ENCODE measurements around the gene HOXA7. TPM values are rescaled to one million over a fixed set of nuclear protein-coding genes. Genes with fewer than 3 reads are reported as not detected.
A peak's percentile ranks its signal among the peaks of the same experiment; 100 is the strongest.

Gene HOXA7
- total RNA-seq, 1 experiment from 2014 or later, result 2.0 TPM

DNA sequence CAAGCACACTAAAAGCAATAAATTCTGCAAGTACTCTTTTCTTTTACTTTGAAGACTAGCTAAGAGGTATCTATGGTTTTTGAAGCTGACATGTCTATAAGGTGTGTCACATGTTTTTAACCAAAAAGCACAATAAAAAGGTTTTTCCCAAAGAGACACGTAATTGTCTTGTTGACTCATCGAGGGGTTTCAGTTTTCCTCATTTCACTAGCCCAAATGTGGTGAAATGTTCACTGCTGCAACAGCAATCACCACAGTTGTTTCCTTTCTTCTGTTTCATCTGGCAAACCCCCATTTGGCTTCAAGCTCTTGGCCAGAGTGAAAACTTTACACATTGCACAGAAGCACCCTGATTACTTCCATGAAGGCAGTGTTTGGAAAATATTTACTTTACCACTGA lies 22.1 kb downstream of the HOXA7 start:
- peak; percentile 87 for DNase-seq (ENCODE audit: low spot score)

DNA sequence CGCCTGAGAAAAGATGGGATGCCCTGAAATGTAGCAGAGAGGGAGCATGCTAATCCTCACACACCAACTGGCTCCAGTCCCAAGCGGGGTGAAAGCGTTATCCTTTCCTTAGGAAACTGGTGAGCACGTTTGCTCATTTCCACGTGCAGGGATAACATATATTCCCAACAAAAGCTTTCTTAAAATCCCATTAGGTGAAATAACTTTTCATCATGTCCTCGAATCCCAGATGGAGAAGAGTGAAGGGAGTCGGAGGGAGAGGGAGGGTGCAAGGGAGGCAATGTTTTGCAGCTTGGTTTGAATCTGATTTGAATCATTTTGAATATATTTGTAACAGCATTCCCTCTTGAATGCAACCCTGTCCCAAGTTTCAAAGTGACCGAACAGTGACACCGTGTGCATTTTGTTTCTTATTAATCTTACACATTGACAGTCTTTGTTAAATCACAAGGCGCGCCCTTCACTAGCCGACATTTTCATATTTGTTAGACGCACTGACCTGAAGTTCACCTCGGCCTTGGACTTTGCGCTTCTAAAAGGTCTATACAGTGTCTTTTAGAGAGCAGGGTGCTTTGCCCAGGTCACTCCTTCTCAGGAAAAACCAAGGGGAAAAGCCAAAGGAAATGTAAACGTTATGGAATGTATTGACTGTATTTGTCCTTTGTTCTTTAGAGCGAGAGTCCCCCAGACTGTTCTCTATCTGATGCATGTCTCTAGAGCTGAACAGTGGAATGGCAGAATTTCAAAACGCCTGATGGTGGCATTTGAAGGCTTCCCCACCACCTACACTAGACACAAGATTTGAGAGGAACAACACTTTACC lies 22.9 kb downstream of the HOXA7 start:
- no peak for DNase-seq (ENCODE audit: low spot score)

DNA sequence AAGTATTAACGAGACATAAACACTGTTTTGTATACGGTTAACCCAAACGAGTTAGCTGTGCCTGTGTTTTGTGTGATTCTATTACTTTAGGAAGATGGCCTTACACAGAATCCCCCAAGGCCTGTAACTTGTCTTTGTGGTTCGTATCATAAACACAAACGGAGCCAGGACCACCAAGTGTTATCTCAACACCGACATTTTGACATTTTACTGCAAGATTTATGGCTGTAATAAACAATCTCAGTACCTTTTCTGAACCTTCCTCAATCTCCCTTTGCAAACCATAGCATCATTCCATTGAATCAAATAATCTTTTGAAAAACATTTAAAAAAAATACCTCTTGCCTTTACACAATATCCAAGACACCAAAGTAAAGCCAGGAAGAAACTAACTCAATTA lies 23.5 kb downstream of the HOXA7 start:
- DNase-seq (ENCODE audit: low spot score), result no peak

DNA sequence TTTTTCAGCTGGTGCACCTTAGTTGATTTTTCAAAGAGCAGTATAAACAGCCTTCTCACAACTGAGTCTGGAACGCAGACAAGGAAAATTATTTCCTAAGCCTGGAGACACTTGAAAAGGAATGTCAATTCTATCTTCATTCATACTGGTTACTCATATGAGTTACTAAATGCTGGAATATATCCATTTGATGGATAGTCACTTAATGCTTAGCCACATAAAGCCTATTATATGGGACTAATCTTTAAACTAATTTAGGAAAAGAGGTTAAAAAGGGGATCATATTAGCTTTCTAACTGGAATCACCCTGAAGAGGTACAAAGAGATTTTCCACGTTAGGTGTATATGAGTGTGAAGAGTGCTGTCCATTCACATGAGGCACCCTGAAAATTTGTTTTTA lies 24.3 kb downstream of the HOXA7 start:
- DNase-seq (ENCODE audit: low spot score), result no peak

DNA sequence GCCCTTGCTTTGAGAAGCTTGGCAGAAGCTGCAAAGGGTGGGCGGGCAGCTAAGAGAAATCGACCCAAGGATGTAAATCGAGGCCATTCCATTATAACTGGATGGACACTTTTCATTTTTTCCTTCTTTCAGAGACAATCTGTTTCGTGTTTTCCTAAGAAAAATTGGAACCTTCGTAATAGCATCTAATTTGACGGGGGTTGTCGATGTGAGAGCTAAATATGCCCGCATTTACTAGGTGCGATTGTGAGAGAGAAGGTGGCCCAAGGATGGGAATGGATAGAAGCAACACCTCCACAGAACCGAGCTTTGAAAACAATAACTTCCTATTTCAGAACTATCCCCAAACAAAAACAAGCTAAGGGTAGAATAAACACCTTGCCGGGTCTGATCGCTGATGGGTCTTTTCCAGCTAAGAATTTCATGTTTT lies 25.1 kb downstream of the HOXA7 start:
- no peak for DNase-seq (ENCODE audit: low spot score)

DNA sequence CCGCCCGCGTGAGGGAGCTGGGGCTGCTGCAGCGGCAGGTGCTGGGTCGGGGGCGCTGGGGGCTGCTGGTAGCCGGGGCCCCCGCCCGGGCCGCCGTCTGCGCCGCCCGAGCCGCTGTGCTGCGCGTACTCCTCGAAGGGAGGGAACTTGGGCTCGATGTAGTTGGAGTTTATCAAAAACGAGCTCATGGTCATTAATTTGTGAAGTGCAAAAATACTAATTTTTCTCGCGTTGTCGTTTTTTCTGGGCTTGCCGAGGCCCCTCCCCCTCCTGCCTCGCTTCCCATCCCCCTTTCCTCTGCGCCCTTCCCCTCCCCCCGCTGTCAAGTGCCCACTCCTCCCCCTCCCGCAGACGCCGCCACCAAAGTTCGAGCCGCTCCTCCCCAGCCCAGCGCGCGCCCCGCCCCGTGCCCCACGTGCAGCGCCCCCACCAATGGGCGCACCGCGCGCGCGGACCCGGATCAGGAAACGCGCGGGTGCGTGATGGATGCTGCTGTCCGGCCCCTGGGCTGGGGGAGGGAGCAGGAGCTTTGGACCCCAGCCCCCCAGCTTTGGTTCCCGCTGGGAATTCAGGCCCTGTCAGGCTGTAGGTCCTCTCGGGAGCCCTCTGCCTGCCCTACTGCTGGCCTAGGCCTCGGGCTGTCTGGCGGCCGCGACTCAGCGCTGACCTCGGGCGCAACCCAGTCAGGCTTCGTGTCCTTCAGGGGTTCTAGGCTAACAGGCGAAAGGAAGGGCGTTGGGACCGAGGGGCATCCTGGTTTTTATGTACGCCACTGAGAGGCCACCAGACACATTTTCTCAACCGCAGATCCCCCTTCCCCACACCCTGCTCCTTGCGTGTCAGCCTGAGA lies 25.7 kb downstream of the HOXA7 start, which contains the start of gene HOXA4:
HOXA4 (minus strand) TSS at position 218 of the 850 bp plus-strand sequence; CDS start at position 194, 24 bp downstream.
- peak; percentile 93 for DNase-seq (ENCODE audit: low spot score)

DNA sequence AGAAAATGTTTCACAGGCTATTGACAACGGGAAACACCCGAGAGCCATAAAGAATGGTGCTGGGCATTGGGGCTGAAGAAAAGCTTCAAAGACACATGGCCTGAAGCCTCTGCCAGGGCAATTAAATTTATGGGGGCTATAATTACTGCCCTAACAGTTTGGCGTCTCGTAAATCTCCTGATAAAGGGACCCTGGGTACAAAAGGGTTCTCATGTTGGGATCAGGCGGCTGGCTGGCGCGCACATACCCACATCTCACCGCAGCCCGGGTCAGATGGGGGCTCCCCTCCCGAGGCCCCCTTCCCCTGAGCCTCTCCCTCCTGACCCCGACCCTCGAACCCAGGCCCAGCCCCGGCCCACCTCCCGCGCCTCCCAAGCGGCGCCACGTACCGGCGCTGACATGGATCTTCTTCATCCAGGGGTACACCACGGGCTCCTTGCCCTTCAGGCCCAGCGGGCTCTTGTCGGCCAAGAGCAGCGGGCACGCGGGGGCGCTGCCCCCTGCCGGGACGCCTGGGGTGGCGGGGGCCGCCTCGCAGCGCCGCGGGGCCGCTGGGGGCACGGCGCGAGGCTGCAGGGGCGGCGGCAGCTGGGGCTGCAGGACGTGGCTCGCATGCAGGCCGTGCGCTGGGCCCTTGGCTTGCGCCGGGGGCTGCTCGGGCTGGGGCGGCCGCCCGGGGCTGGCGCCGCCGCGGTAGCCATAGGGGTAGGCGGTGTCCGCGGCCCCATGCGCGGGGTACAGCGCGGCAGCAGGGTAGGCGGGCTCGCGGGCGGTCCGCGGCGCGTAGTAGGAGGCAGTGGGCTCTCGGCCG lies 26.5 kb downstream of the HOXA7 start:
- DNase-seq (ENCODE audit: low spot score), result no peak

DNA sequence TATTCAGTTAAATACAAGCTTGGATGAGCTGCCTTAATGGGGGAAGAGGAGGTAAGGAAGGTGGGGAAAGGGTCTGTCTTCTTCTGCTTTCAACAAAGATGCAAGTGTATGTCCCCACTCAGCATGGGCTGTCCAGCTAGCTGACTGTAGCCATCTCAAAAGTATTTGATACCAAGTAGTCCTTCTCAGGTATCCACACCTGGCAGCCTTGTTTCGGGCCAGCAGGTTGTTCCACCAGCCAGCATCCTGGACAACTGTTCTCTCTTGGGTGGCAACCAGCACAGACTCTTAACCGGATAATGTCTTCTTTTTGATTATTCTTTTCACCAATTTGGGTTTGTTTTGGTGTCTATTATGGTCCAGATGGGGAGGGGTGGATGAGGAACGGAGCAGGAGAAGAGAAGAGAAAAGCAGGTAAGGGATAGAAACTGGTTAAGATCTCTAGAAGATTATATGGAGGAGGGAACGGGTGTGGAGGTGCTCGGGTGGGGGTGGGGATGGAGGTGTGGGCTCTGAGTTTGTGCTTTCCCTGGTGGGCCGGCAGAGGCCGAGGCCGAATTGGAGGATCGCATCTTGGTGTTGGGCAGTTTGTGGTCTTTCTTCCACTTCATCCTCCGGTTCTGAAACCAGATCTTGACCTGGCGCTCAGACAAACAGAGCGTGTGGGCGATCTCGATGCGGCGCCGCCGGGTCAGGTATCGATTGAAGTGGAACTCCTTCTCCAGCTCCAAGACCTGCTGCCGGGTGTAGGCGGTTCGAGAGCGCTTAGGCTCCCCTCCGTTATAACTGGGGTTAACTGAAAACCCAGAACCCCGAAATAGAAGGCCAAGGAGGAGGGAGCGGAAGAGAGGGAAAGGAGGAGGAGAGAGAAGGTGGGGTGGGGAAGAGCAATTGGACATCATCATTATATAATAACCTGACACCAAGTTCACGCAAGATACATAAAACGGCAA lies 27.4 kb downstream of the HOXA7 start:
- no peak for DNase-seq (ENCODE audit: low spot score)

DNA sequence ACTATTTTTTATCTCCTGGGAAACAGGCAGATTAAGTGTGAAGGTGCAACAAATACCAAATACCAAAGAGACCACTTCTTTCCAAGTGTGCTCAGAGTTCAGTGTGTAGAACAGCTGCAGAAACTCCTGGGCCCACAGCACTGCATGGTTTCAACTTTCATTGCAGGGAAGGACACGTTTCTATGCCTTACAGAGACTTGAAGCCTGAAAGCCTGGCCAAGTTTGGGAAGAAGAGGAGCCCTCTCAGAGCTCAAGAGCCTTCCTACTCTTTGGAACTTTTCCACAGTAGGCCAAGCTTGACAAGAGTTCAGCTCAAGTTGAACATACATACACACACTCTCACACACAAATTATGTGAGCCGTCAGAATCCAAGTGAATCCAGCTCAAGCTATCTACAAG lies 28.4 kb downstream of the HOXA7 start:
- no peak for DNase-seq (ENCODE audit: low spot score)

DNA sequence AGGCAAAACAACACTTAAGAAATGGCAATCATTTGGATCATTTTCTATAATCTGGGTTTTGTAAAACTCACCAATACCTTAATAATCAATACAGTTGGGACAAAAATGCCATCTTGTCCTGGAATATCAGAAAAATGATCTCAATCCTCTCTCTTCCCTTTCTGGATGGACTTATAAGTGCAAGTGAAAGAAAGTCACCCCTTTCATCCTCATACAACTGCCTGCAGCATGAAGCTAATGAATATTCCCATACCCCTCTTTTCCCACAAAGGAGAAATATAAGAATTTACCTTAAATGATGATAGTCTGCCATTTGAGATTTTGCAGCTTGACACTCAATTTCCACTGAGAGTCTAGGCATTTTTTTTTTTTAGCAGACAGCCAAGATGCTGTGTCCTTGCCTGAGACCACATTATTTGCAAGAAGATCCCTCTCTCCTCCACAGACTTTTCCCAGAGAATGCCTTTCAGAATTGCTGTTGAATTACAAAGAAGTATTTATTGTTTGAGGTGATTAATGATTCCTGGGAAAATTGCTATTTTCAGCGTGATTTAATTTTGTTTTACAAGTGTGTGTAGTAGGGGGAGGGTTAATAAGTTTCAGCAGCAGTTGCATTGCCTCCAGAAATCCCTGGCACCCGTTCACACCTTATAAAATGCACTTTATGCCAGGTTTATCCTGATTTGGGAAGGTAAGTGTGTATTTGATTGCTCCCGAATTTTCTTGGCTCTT lies 29.7 kb downstream of the HOXA7 start:
- DNase-seq (ENCODE audit: low spot score), result no peak

DNA sequence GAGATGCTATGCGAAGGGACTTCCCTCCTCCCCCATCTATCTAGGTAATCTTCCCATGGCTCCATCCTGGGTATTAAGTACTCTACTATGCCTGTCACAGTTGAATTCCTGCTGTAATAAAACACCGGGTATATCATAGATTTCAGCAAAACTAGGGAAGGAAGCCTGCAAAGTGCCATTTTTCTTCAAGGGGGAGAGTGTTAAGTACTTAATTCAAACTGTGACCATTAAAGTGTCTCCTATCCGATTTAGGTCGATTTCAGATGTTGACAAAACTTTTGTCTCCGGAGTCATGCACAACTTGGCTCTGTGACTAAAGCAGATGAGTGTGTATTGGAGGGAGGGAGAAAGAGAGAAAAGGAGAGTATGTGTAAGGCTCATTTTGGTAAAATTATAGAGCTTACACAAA lies 30.5 kb downstream of the HOXA7 start:
- no peak for DNase-seq (ENCODE audit: low spot score)

DNA sequence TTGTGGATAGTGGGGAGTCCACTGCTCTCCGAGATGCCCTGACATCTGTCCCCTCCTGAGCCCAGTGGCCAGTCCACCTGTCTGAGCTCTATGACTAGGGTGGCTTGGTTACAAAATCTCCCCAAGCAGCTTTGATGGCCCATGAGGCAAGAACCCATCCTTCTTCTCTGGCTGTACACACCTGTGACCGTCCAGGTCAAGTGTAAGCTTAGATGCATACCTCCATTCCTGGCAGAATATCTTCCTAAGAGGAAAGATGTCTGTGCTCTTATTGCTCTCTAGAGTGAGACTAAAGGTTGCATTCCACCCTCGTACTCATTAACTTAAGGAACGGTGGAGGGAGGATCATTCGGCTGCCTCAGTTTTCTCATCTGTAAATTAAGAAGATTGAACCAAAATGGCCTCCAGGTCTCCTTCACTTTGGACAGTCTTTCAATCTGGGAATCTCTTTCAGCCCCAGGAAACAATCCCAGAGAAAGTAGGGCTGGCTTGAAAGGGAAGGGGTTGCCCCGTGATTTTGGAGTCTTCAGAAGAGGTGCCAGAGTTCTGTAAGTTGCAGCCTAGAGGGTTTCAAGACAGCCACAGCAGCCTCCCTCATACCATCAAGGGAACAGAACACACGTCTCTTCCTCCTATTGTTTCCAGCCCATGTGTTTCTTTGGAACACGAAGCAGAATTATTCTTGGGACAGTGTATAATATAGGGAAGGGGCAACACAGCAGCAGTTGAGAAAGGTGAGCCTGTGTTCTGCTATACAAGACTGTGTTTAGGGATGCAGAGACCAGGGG lies 31.4 kb downstream of the HOXA7 start:
- DNase-seq (ENCODE audit: low spot score), result no peak

DNA sequence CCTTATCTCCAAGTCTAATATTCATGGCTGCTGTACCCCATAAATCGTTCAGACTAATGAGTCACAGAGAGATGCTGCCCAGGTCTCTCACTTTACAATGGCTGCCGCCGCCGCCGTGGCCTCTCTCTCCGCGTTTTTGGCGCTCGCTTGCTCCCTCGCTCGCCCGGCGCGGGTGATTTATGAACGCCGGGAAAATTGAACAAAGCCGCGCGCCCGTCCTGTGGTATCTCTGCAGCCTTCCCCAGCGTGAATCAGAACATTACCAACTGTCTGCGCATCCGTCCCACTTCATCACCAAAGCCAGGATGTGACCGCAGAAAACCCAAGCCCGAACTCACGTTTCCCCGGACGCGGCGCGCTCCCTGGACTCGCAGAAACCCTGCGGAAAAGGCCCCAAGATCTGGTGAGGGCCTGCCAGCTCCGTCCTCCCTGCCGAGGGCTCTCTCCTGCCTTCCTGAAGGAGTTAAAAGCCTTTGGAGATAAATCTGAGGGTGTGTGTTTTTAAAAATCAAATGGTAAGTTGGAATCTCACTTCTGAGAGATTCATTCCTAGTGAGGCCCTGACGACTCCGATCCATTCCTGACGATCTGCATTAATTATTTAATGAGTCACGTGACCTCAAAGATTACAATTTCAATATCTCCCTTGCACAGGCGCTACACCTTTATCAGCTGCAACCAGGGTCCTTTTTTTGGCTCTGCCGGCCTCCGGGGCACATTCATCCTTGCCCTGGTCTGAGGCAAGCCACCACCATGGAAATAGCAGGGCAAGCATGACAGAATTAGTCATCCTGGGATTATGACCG lies 32.2 kb downstream of the HOXA7 start:
- no peak for DNase-seq (ENCODE audit: low spot score)

DNA sequence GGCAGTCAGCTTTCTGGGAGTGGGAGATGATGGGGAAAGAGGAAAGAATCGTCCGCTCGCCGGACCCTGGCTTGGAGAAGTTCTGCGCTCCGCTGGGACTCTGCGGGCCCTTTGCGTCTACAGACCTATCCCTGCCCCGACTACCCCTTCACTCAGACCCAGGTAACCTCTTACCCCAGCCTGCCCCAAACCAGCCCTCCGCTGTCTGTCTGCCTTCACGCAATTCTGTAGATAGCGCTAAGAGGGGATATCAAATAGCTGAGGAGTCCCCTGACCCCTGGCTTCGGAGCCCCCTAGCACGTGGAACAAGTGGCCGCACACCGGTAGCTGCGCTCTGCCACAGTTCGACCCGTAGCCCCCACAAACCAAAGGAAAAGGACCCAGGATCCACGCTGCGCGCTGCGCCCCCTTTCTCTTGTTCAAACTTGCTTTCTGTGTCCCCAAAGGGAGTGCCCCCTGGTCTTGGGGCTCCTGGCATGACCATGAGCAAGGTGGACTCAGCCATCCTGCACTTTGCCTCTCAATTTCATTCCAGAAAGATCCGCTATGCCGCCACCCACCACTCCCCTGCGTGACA lies 32.9 kb downstream of the HOXA7 start:
- no peak for DNase-seq (ENCODE audit: low spot score)

DNA sequence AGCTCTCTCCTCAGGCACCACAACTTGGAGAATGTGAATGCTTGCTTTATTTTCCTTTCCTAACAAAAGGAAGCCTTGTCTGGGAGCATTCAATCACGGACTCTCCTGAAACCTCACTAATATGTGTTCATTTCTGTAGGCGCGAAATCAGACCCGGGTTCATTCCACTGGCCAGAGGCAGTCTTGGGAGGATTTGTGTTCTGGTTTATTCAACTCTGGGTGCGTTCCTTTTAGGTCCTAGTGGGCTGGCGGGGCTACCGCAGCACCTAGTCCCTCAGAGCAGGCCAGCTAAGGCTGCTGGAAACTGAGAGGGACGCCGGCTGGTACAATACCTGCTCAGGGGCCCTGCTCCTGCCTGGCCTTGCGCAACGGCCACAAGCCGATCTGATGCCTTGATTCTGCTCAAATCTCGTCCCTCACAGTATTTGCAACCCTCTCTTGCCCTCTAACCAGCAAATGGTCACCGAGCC lies 33.4 kb downstream of the HOXA7 start:
- no peak for DNase-seq (ENCODE audit: low spot score)

DNA sequence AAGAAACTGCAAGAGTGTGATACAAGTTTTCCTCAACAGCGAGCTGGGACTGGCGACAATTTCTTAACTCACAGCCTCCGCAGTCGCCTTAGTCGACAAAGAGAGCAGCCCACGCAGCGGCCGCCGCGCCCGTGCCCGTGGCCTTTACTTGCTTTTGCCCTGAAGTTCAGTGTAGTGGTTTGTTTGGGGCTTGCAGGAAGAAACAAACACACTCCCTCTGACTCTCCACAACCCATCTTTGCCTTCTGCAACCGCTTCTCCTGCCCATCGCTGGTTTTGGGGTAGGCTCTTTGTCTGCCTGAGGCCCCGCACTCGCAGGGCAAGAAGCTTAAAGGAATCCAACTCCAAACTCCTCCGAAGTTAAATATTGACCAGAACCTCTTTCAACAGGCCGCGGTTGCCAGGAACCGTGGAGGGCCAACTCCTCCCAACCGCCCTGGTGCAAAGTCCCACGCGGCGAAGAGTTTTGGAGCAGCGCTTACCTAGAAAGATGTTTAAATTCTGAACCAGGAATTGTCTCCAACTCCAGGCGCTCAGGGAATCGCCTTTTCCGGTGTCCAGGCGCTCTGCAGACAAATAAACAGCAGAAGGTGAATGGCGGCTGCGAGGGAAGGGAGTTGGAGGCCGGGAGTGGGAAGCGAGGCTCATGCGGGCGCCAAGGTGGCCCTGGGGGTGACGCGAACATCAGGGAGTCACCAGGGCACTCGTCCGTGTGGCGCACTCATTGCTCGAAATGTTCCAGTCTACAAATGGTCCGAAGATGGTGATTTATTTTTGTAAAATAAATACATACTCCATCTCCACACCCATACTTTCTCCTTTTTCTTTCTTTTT lies 34.2 kb downstream of the HOXA7 start:
- no peak for DNase-seq (ENCODE audit: low spot score)

DNA sequence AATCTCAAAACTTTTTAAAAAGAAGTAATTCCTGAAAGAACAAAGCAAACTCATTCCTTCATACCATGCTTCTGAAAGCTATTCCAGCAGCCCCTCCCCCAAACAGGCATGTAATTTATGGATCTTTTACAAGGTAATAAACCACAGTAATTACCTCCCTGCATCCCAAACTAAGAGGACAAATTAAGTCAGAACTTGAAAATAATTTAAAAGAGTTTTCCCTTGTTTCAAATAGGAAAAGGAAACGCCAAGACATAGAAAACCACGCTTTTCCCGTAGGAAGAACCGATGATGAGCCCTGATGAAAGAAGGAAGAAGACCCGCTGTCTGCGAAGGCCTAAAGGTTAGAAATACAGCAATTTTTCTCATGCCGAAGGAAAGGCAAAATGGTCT lies 34.8 kb downstream of the HOXA7 start:
- no peak for DNase-seq (ENCODE audit: low spot score)
